ENCODE measurements around the gene CCDC102B.
"Not testable (repeated sequence)": the region's sequence is repeated elsewhere in the genome, so short reads cannot be mapped to it uniquely, and the experiment has no call there.

The CCDC102B gene

GRCh38 chr18:68826121-68826520 is 28.2 kb downstream of the CCDC102B start:
- no peak for DNase-seq (ENCODE audit: low read depth in 4 of 4, low spot score in 1 of 4)

GRCh38 chr18:68830256-68831045 is 32.6 kb downstream of the CCDC102B start:
- no peak for DNase-seq (ENCODE audit: low read depth in 4 of 4, low spot score in 1 of 4)

- no peak for DNase-seq (ENCODE audit: low read depth in 4 of 4, low spot score in 1 of 4)
These were observed 35.9 kb downstream of the CCDC102B start for GRCh38 chr18:68833756-68834155.

- DNase-seq (ENCODE audit: low read depth in 4 of 4, low spot score in 1 of 4), result no peak
These were observed 40.0 kb downstream of the CCDC102B start for GRCh38 chr18:68837665-68838451.

GRCh38 chr18:68839701-68840100 is 41.8 kb downstream of the CCDC102B start:
- DNase-seq (ENCODE audit: low read depth in 4 of 4, low spot score in 1 of 4), result no peak

GRCh38 chr18:68840554-68841263 is 42.8 kb downstream of the CCDC102B start:
- DNase-seq (ENCODE audit: low read depth in 4 of 4, low spot score in 1 of 4), result no peak

- DNase-seq (ENCODE audit: low read depth in 4 of 4, low spot score in 1 of 4), result no peak
These were observed 43.4 kb downstream of the CCDC102B start for GRCh38 chr18:68841301-68841700.

- no peak for DNase-seq (ENCODE audit: low read depth in 4 of 4, low spot score in 1 of 4)
These were observed 45.1 kb downstream of the CCDC102B start for GRCh38 chr18:68842951-68843350.

GRCh38 chr18:68843473-68844089 is 45.7 kb downstream of the CCDC102B start:
- DNase-seq (ENCODE audit: low read depth in 4 of 4, low spot score in 1 of 4), result no peak

- DNase-seq (ENCODE audit: low read depth in 4 of 4, low spot score in 1 of 4), result no peak
These were observed 49.4 kb downstream of the CCDC102B start for GRCh38 chr18:68847219-68847837.

- no peak for DNase-seq (ENCODE audit: low read depth in 4 of 4, low spot score in 1 of 4)
These were observed 50.4 kb downstream of the CCDC102B start for GRCh38 chr18:68848242-68848641.

GRCh38 chr18:68854786-68855391 is 57.0 kb downstream of the CCDC102B start:
- no peak for DNase-seq (ENCODE audit: low read depth in 4 of 4, low spot score in 1 of 4)

- DNase-seq (ENCODE audit: low read depth in 4 of 4, low spot score in 1 of 4), result no peak
These were observed 57.6 kb downstream of the CCDC102B start for GRCh38 chr18:68855491-68855890.

GRCh38 chr18:68861365-68861764 is 63.5 kb downstream of the CCDC102B start:
- DNase-seq (ENCODE audit: low read depth in 4 of 4, low spot score in 1 of 4), result no peak

GRCh38 chr18:68865021-68865420 is 67.1 kb downstream of the CCDC102B start:
- no peak for DNase-seq (ENCODE audit: low read depth in 4 of 4, low spot score in 1 of 4)

GRCh38 chr18:68865503-68865902 is 67.6 kb downstream of the CCDC102B start:
- no peak for DNase-seq (ENCODE audit: low read depth in 4 of 4, low spot score in 1 of 4)

GRCh38 chr18:68873003-68873402 is 75.1 kb downstream of the CCDC102B start:
- DNase-seq (ENCODE audit: low read depth in 4 of 4, low spot score in 1 of 4), result no peak

- no peak for DNase-seq (ENCODE audit: low read depth in 4 of 4, low spot score in 1 of 4)
These were observed 76.5 kb downstream of the CCDC102B start for GRCh38 chr18:68874361-68874760.

GRCh38 chr18:68879947-68880346 is 82.1 kb downstream of the CCDC102B start:
- not testable (repeated sequence) for DNase-seq (ENCODE audit: low read depth in 4 of 4, low spot score in 1 of 4)

- no peak for DNase-seq (ENCODE audit: low read depth in 4 of 4, low spot score in 1 of 4)
These were observed 89.5 kb downstream of the CCDC102B start for GRCh38 chr18:68887410-68887809.

All from stimulated activated CD4-positive, alpha-beta T cell treated with anti-CD3 and anti-CD28 coated beads, Interleukin-1b, Interleukin-23, amount 100 ng/mL, for 24 hours (primary cell).